GM19035 (cell line): ENCODE results near the gene ZNF480.
"Not testable (repeated sequence)": the region's sequence is repeated elsewhere in the genome, so short reads cannot be mapped to it uniquely, and the experiment has no call there.

Experiments used
- ATAC-seq: cut with Tn5 transposase; IDR thresholded peaks from one replicate; pipeline ENCODE4 v1.9.1; 2021; ENCODE audit not compliant: unreplicated experiment

Gene ZNF480

DNA sequence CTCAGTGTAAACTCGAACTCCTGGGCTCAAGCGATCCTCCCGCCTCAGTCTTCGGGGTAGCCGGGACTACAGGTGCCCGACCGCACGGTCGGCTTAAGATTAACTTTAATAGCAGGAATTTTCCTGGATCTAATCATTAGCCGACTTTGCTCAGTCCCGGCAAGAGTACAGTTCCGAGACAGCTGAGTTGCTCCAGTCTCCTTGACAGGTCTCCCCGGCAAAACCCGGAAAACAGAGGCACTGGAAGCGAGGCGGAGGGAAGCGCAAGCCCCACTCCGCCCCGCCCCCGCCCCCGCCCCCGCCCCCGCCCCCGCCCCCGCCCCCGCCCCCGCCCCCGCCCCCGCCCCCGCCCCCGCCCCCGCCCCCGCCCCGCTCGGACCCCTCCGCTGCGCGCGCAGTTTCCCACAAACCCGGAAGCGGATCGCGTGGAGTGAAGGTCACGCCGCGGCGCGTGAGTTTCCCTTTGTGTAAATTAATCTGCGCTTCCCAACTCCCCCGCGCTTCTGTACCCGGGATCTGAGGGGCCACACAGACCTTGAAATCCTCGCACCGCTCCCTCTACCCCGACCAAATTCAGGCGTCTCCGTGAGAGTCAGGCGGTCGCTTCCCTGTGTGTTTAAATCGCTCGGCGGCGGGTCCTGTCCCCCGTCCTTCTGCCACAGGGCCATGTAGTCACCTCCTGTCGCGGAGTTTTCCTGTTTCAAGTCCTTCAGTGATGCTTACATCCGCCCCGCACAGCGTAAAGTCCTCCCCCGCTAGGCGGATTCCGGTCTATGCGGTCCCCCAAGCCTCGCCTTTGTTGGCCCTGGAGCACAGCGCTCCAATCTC, at the start of gene ZNF480:
Gene ZNF480, plus strand, starts transcription at position 397 of the 828 bp plus-strand sequence. CDS start 3,244 bp downstream, outside the sequence.
- ATAC-seq: peak; percentile 56

DNA sequence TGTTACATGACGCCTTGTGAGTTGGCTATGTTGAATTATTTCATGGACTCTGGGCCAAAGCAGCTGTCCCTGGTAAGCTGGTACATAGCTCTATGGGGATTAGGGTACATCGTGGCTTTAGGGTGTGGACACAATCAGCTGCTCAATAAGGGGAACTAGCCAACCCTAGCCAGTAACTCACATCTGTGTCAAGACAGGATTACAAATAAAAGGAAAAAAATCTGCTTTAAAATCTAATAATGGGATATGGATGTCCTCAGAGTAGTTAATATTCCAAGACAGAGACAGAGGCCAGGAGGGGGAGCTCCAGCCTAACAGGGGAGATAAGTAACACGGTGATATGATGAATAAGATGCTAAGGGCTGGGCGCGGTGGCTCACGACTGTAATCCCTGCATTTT, 48.7 kb upstream of the ZNF480 start:
- ATAC-seq: no peak

DNA sequence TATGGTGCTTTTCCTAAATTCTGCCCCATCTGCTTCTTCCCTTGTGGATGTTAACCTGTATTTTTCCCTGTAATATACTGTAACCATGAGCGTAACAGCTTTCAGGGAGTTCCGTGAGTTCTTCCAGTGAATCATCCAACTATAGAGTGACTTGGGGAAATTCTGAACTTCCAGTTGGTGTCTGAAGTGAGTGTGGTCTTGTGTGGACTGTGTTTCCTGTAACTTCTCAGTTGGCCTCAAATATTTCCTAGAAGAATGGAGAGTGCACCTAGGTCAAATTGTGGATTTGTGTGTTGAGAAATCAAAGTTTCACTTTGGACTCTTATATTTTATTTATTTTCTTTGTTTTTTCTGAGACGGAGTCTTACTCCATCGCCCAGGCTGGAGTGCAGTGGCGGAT, 38.5 kb upstream of the ZNF480 start:
- ATAC-seq: no peak

DNA sequence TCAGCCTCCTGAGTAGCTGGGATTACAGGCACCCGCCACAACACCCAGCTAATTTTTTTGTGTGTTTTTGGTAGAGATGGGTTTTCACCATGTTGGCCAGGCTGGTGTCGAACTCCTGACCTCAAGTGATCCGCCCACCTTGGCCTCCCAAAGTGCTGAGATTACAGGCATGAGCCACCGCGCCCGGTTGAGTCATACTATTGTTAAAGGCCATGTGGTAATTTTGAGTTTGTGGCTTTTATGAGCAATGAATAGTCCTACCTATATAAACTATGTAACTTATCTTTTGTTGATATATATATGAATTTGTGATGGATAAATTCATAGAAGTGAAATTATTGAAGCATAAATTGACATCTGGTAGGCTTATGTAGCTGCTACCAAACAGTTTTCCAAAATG, 31.4 kb upstream of the ZNF480 start:
- ATAC-seq: not testable (repeated sequence)

DNA sequence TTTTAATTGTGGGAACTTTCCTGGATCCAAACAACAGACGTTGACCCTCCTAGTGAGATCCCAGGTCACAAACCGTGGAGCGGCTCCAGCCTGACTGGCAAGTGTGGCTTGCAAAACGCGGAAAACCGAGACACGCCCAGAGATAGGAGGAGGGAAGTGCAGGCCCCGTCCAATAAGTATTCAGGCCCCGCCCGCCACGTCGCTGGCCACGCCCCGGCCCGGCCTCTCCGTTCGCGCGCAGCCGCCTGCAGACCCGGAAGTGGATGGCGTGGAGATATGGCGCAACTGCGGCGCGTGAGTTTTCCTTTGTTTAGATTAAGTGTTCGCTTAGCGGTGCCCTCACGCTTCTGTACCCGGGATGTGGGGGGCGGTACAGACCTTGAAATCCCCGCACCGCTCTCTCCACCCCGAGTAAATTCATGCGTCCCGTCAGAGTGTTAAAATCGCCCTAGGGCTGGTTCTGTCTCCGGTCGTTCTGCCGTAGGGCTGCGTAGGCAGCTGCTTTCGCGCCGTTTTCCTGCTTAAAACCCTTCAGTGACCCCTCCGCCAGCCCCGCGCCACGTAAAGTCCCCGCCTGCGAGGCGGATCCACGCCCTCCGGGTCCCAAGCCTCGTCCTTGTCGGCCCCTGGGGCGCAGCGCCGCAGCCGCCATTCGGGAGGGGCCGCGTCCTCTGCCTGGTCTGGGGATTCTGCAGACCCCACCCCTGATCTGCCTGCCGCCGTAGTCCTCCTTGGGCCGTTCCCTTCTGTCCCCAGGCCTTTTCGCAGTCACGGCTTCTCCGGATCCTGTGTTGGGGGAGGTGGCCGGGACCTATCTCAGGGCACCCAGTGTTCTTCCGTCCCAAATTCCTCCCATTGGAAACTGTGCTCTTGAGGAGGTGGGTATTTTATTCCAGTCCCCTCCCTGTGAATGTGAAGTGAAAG, 27.4 kb upstream of the ZNF480 start, which contains the start of gene ZNF766:
Gene ZNF766, plus strand, starts transcription at position 250 of the 924 bp plus-strand sequence. Its CDS starts 27 bp downstream, at position 277.
- peak; percentile 96 for ATAC-seq

DNA sequence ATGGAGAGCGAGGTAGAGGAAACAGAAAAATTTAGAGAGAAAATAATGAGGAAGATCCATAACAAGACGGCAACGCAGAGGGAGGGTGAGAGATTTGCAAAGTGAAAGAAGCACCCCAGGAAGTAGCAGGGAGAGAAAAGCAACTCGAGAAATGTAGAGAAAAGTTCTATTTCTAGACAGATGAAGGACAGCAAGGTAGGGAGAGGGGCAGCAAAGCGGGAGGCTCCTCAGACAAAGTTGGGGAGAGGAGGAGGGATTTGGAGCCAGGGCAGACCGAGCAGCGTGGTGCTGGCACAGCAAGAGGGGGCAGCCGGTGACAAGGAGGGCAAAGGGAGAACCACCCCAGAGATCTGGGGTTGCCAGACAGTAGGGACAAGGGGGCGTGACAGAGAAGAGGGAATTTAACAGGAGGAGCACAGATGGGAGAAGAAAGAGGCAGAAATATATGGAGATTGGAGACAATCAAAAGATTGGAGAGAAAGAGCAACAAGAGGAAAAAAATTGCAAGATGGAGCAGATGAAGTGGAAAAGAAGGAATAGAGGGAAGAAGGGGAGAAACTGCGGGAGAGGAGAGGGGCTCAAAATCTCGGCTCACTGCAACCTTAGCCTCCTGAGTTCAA, 26.6 kb upstream of the ZNF480 start:
- ATAC-seq: no peak

DNA sequence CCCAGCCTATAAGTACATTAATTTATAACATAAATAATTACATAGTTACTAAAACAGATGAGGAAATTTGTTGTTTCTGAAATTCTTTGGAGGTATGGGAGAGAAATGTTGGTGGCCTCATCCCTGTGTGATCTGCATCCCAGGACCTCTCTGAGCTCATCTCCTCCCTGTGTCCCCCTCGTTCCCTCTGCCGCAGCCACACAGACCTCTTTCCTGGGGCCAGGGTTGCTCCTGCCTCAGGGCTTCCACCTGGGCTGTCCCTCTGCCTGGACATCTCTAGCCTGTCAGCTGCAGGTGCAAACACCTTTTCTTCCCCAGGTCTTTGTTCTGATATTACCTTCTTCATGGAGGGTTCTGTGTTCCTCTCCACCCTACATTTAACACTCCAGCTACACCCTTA, 23.7 kb upstream of the ZNF480 start:
- ATAC-seq: no peak

DNA sequence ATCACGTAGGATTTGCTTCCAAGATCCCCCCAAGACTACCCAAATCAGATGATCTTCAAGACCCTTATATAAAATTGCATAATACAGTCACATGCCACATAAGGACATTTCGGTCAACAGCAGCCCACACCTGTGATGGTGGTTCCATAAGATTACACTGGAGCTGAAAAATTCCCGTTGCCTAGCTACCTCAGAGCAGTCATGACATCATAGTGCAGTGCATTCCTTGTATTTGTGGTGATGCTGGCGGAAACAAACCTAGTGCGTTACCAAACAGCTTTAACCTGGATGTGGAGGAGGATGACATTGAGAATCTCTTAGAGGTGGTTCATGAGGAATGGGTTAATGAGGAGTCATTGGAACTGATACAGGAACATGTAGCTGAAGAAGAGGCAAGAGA, 22.8 kb upstream of the ZNF480 start:
- ATAC-seq: no peak

DNA sequence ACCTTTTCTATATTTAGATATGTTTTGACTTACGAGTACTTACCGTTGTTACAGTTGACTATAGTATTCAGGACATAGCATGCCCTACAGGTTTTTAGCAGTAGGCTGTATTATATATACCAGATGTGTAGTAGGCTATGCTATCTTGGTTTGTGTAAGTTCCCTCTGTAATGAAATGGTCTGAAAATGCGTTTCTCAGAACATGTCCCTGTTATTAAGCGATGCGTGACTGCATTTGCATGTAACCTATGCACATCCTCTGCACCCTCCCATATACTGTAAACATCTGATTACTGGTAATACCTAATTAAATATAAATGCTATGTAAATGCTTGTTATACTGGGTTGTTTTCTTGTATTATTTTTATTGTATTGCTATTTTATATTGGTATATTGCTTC, 21.0 kb upstream of the ZNF480 start:
- no peak for ATAC-seq

DNA sequence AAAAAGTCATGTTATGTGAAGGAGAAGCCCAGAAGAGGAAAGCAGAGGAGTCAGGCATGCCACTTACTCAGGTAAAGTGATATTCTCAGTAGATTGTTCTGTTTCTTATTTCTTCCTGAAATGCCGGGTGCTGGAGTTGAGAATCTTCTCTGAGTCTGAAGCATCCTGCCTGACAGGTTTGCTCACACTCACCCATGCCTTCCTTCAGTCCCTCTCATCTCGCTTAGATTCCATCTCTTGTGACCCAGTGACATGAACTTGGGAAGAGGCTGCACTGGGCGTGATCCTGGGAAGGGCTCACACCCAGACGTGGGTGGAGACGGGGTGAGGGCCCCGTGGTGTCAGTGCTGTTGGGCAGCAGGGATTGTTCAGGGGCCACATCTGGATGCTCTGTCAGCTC, 19.5 kb upstream of the ZNF480 start:
- no peak for ATAC-seq

DNA sequence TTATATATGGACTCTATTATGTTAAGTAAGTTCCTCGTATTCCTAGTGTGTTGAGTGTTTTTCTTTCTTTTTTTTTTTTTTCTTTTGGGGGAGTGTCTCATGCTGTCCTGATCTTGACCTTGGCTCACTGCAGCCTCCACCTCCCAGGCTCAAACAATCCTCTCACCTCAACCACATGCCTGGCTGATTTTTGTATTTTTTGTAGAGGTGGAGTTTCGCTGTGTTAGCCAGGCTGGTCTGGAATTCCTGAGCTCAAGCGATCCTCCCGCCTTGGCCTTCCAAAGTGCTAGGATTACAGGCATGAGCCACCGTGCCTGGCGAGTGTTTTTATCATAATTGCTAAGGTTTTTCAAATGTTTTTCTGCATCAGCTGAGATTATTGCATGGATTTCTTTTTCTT, 10.7 kb upstream of the ZNF480 start:
- no peak for ATAC-seq

DNA sequence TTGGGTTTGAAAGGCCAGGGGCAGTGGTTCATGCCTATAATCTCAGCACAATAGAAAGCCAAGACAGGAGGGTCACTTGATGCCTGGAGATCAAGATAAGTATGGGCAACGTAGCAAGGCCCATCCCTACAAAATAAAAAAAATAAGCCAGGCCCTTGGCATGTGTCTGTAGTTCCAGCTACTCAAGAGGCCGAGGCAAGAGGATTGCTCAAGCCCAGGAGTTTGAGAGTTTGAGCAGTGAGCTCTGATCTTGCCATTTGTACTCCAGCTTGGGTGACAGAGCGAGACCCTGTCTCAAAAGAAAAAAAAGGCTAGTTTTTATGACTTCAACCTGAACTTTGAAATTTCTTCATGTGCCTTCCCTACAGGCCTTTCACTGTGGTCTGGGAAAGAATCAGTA, 5.2 kb upstream of the ZNF480 start:
- ATAC-seq: no peak

DNA sequence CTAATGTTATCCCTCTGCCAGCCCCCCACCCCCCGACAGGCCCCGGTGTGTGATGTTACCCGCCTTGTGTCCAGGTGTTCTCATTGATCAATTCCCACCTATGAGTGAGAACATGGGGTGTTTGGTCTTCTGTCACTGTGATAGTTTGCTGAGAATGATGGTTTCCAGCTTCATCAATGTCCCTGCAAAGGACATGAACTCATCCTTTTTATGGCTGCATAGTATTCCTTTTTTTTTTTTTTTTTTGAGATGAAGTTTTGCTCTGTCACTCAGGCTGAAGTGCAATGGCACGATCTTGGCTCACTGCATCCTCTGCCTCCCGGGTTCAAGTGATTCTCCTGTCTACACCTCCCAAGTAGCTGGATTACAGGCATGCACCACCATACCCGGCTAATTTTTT, 4.0 kb upstream of the ZNF480 start:
- not testable (repeated sequence) for ATAC-seq

DNA sequence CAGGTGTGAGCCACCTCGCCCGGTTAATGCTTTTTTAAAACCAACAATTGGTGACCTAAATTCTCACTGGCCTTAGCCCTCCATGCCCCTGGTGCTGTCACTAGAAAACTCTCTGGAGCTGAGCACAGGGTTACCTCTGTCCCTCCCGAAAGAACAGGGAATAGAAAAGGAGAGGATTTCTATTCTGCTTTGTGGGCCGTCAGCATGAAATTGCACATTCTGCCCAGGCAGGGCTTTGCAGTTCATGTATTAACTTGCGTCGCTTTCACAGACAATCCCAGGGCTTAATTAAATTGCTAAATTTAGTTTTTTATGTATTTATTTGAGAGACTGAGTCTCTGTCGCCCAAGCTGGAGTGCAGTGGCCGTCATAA, 583 bp upstream of the ZNF480 start:
- no peak for ATAC-seq

DNA sequence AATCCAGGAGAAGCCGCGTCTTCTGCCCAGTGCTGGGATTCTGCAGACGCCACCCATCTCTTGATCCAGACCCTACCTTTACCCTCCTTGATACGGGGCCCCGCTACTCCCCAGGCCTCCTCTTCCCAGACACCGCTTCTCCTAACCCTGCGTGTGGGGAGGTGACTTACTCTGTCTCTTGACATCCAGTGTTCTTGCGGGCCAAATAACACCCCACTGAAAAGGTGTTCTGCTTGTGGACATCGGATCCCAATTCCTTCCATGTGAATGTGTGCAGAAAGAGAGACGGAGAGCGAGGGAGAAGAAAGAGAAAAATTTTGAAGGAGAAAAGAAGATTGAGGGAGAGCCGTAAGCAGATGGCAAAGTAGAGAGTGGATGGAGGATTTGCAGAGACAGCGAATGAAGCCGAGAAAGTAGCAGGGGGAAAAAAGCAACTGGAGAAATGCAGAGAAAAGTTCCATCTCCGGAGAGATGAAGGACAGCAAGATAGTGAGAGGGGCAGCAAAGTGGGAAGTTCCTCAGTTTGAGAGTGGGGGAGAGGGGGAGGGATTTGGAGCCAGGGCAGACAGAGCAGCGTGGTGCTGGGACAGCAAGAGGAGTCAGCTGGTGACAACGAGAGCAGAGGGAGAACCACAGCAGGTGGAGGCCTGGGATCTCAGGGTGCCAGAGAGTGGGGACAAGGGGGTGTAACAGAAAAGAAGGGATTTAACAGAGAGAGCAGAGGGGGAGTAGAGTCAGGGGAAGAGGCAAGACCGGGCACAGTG, 814 bp downstream of the ZNF480 start:
- peak; percentile 26 for ATAC-seq

DNA sequence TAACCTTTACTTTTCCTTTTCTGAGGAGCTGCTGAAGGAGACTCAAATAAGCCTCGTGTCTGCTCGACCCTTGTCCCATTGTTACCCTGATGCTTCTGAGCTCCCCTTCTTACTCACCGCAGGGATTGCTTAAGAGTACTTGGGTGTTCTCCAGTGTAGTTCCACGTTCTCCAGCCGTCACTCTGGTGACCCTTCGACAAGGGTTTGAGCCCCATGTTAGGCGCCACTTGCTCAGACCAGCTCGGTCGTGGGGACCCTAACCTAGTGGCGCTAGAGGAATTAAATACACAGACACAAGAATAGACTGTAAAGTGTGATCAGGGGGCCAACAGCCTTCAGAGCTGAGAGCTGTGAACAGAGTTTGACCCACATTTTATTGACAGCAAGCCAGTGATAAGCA, 10.3 kb downstream of the ZNF480 start:
- no peak for ATAC-seq

DNA sequence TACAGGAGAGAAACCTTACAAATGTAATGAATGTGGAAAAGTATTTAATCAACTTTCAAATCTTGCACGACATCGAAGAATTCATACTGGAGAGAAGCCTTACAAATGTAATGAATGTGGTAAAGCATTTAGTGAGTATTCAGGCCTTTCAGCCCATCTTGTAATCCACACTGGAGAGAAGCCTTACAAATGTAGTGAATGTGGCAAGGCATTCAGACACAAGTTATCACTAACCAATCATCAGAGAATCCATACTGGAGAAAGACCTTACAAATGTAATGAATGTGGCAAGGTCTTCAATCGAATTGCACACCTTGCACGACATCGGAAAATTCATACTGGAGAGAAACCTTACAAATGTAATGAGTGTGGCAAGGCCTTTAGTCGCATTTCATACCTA, 25.5 kb downstream of the ZNF480 start:
- no peak for ATAC-seq

DNA sequence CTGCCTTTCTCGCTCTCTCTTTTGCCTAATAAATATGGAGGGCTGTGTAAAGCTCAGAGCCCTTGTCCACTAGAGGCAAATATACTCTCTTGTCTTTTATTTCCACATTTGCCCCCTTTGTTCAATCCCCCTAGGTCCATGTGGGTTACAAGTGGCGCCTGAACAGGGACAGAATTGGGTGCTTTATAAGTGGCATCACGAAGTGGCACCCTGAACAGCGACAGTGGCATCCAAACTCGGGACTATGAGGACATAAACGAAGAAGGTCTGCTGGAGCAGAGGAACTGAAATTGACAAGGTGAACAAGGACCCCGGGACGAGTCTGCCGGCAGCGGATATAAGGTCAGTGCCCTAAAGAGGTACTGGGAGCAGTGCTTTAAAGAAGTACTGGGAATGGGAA, 34.8 kb downstream of the ZNF480 start:
- ATAC-seq: no peak

DNA sequence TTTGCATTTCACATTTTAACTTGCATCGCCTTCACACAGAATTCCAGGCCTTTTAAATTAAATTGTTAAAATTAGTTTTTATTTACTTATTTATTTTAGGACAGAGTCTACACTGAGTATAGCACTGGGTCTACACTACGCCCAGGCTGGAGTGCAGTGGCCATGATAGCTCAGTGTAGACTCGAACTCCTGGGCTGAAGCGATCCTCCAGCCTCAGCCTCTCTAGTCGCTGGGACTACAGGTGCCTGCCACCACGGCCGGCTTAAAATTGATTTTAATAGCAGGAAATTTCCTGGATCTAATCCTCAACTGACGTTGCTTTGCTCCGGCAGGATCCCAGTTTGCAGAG, 38.8 kb downstream of the ZNF480 start:
- no peak for ATAC-seq

DNA sequence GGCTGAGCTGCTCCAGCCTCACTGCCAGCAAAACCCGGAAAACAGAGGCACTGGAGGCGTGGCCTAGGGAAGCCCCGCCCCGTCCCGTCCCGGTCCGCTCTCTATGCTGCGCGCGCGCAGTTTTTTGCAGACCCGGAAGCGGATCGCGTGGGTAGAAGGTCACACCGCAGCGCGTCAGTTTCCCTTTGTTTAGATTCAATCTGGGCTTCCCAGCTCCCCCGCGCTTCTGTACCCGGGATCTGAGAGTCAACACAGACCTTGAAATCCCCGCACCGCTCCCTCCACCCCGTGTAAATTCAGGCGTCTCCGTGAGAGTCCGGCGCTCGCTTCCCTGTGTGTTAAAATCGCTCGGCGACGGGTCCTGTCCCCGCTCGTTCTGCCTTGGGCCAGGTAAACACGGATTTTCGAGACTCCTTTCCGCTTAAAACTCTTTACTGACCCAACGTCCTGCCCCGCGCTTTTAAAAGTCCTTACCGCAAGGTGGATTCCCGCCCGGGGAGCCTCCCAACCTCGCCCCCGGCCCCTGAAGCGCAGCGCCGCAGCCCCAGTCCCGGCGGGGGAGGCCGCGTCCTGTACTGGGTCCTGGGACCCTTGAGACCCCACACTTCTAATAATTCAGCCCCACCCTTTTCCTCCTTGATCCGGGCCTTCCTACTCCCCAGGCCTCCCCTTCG, 39.3 kb downstream of the ZNF480 start, which contains the start of gene ZNF610:
Gene ZNF610, plus strand, starts transcription at position 127 of the 674 bp plus-strand sequence. CDS start 12,930 bp downstream, outside the sequence.
- ATAC-seq: peak; percentile 68
